Lower lobe of right lung (tissue), 2 donors: ENCODE results near the gene NDUFAF4. TPM values are rescaled to one million over a fixed set of nuclear protein-coding genes. Genes with fewer than 3 reads are reported as not detected.

Source experiments
- ATAC-seq, 2 donors: fragments of 200-7000 bp; cut with Tn5 transposase; one replicate each; pipeline ENCODE4 v1.9.1; 2020 to 2022; ENCODE audit warnings: mild to moderate bottlenecking in 2 of 2, moderate library complexity in 2 of 2
- DNase-seq: peaks from one replicate; pipeline ENCODE4 v3.0.0-alpha.2; 2020
- H3K27ac ChIP-seq: fragments of 200-600 bp; one replicate; pipeline ENCODE4 v1.8.0; 2022
- H3K27me3 ChIP-seq: fragments of 200-600 bp; one replicate; pipeline ENCODE4 v1.8.0; 2022; ENCODE audit warnings: low read depth
- H3K36me3 ChIP-seq: fragments of 200-600 bp; one replicate; pipeline ENCODE4 v1.8.0; 2022; ENCODE audit warnings: mild to moderate bottlenecking
- H3K4me1 ChIP-seq: fragments of 200-600 bp; one replicate; pipeline ENCODE4 v1.8.0; 2022
- H3K4me3 ChIP-seq: fragments of 200-600 bp; one replicate; pipeline ENCODE4 v1.8.0; 2022; ENCODE audit warnings: mild to moderate bottlenecking
- H3K9me3 ChIP-seq: fragments of 200-600 bp; one replicate; pipeline ENCODE4 v1.8.0; 2022
- CTCF ChIP-seq: fragments of 200-600 bp; IDR thresholded peaks from one replicate; pipeline ENCODE4 v1.8.0; 2022; ENCODE audit warnings: antibody characterized with exemption, mild to moderate bottlenecking
- intact Hi-C: fragments of 100-400 bp; cut with DNase I; formaldehyde crosslinking; loops from one replicate; pipeline ENCODE4 v1.11.0; 2022
- total RNA-seq: library from RNA; stranded (reverse); fragmentation: NEBNext Ultra II Directional; extraction: Animal tissue kit (Norgen Biotek cat#: 25700); gene quantifications from one replicate; pipeline ENCODE4 v1.2.1, GENCODE V29; 2021
- donor health status: DM: no; HTN: yes; CAD: no; lungs with severe emphysema.

NDUFAF4 gene
- total RNA-seq, 1 donor from 2014 or later: 20.4 TPM

DNA sequence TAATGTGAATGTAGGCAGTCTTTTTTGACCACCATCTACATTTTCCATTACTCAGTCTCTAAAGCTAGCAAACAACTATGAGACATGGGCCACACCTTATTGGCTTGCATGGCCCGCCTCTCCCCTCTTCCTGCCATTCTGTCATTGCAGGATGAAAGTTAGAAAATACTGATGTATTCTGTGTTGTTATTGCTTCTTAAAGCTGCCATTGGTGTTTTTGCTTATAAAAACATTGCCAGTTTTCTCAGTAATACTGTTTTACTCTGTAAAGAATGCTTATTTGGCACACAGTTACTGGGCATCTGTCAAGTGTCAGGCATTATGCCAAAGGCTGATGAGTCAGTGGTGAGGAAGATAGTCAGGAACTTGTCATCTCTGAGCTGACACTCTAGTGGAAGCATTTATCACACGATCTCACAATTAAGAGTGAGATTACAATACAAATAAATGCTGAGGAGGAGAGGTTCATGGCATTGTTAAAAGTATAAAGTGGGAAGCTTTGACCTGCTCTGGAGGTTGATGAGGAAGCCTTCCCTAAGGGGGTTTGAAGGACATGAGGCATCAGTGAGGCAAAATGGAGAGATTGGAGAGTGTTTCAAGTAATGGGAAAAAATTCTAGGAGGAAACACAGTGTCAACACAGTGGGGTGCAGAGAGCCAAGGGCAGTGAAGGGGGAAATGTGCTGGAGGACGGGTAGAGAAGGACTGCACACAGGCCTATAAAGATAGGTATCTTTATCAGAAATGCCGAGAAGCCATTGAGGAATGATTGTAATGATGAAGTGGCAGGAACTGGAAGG is 41.5 kb upstream of the NDUFAF4 start:
- TF ChIP-seq CTCF: no peak
- H3K4me1 ChIP-seq: no peaks in the 10 kb centered on the region
- DNase-seq: no peak
- no peaks in the 10 kb centered on the region for H3K27me3 ChIP-seq
- intact Hi-C loops: no loop called here
- peak in 1 of 2 donors; percentile 44 for ATAC-seq
- no peaks in the 10 kb centered on the region for H3K9me3 ChIP-seq
- H3K36me3 ChIP-seq: no peaks in the 10 kb centered on the region
- no peak overlapping the region for H3K27ac ChIP-seq
- no peak overlapping the region for H3K4me3 ChIP-seq

DNA sequence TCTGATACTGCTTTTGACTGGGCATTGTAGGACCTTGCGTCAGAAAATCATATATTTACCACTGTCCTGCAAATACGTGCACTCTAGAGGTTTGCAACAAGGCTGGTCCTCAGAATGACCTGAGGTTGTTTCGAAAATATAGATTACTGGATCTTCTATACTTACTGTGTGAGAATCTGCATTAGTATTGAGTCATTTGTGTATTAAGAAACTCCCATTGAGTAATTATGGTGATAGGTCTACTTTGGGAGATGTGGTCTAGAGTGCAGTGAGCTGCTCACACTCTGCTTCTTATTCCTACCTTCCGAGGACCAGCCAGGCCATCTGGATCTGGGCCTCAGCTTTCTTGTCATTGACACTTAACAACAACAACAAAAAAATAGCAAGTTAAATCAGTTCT is 36.4 kb upstream of the NDUFAF4 start:
- H3K4me1 ChIP-seq: no peaks in the 10 kb centered on the region
- no peaks in the 10 kb centered on the region for H3K9me3 ChIP-seq
- TF ChIP-seq CTCF: no peak
- DNase-seq (no peak), ATAC-seq (no peak)
- no peak overlapping the region for H3K27ac ChIP-seq
- no peaks in the 10 kb centered on the region for H3K36me3 ChIP-seq
- no peak overlapping the region for H3K4me3 ChIP-seq
- intact Hi-C loops: no loop called here
- H3K27me3 ChIP-seq: no peaks in the 10 kb centered on the region

DNA sequence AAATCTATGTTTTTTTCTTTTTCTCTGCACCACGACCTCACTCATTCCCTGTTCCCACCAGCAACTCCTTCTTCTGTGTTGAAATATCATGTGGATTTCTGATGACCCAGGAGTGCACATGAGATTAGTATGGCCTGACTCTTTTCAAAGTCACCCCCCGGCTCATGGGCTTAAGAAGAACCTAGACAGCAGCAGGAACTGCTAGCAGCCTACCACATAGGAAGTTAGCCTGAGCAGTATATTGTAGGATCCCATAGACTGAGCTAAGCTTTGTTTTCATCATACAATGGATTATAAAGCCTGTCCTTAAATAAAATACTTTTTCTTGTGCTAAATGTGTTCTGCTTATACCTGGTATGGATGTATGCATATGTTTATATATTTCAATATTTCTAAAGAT is 33.5 kb upstream of the NDUFAF4 start:
- ATAC-seq (no peak), DNase-seq (no peak)
- Histone ChIP-seq H3K27me3 (no peaks in the 10 kb centered on the region), H3K36me3 (no peaks in the 10 kb centered on the region), H3K4me3 (no peak overlapping the region), H3K27ac (no peak overlapping the region), H3K4me1 (no peaks in the 10 kb centered on the region), H3K9me3 (no peaks in the 10 kb centered on the region)
- intact Hi-C loops: no loop called here
- TF ChIP-seq CTCF: no peak

GRCh38 chr6:96929741-96930140 is 32.0 kb upstream of the NDUFAF4 start:
- Histone ChIP-seq H3K36me3 (no peaks in the 10 kb centered on the region), H3K27me3 (no peaks in the 10 kb centered on the region), H3K27ac (no peak overlapping the region), H3K4me1 (peaks cover 8% of the 10 kb centered on the region), H3K9me3 (no peaks in the 10 kb centered on the region), H3K4me3 (no peak overlapping the region)
- intact Hi-C loops: no loop called here
- DNase-seq (no peak), ATAC-seq (no peak)
- TF ChIP-seq CTCF: no peak

DNA sequence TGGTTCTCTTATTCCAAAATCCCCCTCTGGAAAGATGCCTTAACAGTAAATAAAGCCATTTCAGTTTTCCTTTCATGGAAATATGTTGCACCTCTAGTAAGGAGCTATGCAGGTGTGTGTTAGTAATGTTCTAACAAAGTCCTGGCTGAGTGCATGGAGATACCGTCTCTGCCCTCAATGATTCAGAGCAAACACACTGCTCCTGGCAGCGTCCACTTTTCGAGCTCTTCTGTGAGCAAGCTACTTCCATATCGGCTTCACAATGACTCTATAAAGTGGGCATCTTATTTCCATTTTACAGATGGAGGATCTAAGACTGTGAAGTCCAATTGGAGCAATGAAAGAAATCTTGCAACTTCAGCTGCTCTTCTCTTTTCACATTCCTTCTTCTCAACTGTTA is 30.0 kb upstream of the NDUFAF4 start:
- no peak overlapping the region for H3K4me3 ChIP-seq
- no peaks in the 10 kb centered on the region for H3K9me3 ChIP-seq
- no peak for TF ChIP-seq CTCF
- no peak overlapping the region for H3K27ac ChIP-seq
- no peaks in the 10 kb centered on the region for H3K36me3 ChIP-seq
- DNase-seq (no peak), ATAC-seq (no peak)
- intact Hi-C loops: no loop called here
- peaks cover 14% of the 10 kb centered on the region for H3K4me1 ChIP-seq
- H3K27me3 ChIP-seq: no peaks in the 10 kb centered on the region
